Fibroblast of lung (primary cell): Measurements from ENCODE around the gene SH2D6.

ENCODE experiments used
- EZH2 ChIP-seq: IDR thresholded peaks from 2 replicates; pipeline ENCODE4 v1.5.1; 2012; ENCODE audit warnings: low read length, control low read depth, mild to moderate bottlenecking; ENCODE audit errors: missing control alignments
- TF ChIP-seq, protein P1 (sequence below), 2 donors: IDR thresholded peaks in 1 of 2; conservative IDR thresholded peaks in 1 of 2; 1 replicate in 1 of 2; 2 replicates in 1 of 2; pipeline ENCODE4 v1.5.1; 2011 to 2012; ENCODE audit warnings: low read length in 2 of 2, control low read depth in 1 of 2, inconsistent platforms in 1 of 2, low read depth in 1 of 2, mild to moderate bottlenecking in 1 of 2

DNA sequence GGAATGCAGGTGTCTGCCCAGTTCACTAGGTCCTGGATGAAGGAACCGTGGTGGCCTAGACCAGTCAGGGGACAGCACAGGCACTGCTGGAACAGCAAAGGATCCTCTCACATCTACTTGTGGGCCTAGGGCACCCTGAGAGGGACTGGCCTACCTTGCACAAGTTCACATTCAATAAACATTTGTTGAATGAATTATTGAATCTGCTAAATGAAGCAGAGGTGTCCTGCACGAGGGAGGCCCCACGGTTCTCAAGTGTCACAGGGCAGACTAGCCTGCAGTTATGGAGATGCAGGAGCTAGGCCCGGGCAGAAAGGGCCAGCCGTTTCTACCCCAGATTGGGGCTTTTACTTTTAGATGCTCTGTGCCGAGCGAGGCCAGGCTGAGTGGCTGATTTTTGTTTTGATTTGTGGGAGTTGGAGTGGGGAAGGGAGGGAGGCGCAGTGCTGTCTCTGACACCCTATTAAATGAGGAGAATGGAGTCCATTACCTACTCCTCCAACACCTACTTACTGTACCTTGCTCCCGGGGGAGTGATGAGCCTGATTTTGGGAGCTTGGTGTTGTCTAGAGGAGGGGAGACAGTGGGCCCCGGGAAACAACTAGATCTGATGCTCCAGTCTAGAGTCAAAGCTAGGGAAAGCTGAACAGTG, 18.4 kb downstream of the SH2D6 start:
- TF ChIP-seq, protein P1, sequence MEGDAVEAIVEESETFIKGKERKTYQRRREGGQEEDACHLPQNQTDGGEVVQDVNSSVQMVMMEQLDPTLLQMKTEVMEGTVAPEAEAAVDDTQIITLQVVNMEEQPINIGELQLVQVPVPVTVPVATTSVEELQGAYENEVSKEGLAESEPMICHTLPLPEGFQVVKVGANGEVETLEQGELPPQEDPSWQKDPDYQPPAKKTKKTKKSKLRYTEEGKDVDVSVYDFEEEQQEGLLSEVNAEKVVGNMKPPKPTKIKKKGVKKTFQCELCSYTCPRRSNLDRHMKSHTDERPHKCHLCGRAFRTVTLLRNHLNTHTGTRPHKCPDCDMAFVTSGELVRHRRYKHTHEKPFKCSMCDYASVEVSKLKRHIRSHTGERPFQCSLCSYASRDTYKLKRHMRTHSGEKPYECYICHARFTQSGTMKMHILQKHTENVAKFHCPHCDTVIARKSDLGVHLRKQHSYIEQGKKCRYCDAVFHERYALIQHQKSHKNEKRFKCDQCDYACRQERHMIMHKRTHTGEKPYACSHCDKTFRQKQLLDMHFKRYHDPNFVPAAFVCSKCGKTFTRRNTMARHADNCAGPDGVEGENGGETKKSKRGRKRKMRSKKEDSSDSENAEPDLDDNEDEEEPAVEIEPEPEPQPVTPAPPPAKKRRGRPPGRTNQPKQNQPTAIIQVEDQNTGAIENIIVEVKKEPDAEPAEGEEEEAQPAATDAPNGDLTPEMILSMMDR (conservative IDR thresholded peaks at IDR 0.05 in 1 of 2, IDR thresholded peaks at IDR 0.05 in 1 of 2; ENCODE audit: low read depth in 1 of 2, low read length in 2 of 2): no peak
- TF ChIP-seq EZH2: no peak
